ENCODE results near the gene B4GALNT2. TPM values are rescaled to one million over a fixed set of nuclear protein-coding genes. Genes with fewer than 3 reads are reported as not detected.
A peak's percentile ranks its signal among the peaks of the same experiment; 100 is the strongest.

The B4GALNT2 gene
- total and polyA plus RNA-seq, 2 of the 13 experiments (the other 11 are each of a cell fraction or from before 2014, with no cell fraction given) = not detected

- no peak for TF ChIP-seq HOXA7 (CRISPR knock-in tag; IDR thresholded peaks at IDR 0.05)
- TF ChIP-seq, protein P1, sequence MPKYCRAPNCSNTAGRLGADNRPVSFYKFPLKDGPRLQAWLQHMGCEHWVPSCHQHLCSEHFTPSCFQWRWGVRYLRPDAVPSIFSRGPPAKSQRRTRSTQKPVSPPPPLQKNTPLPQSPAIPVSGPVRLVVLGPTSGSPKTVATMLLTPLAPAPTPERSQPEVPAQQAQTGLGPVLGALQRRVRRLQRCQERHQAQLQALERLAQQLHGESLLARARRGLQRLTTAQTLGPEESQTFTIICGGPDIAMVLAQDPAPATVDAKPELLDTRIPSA (CRISPR knock-in tag; IDR thresholded peaks at IDR 0.05; ENCODE audit: borderline replicate concordance) = no peak
- no peak for TF ChIP-seq ZNF775 (CRISPR knock-in tag; IDR thresholded peaks at IDR 0.05; ENCODE audit: borderline replicate concordance)
- 0 out of 2 replicates have a peak, but pooled peaks have one; percentile 31 for TF ChIP-seq GATAD1 (CRISPR knock-in tag; IDR thresholded peaks at IDR 0.05)
- peak; percentile 90 for TF ChIP-seq ATF2 (CRISPR knock-in tag; IDR thresholded peaks at IDR 0.05)
- TF ChIP-seq ZBTB1 (CRISPR knock-in tag; IDR thresholded peaks at IDR 0.05; ENCODE audit: borderline replicate concordance) = no peak
- TF ChIP-seq ZNF276 (CRISPR knock-in tag; IDR thresholded peaks at IDR 0.05; ENCODE audit: low read depth) = no peak
- TF ChIP-seq FOXA3 (CRISPR knock-in tag; IDR thresholded peaks at IDR 0.05) = peak; percentile 98
- peak; percentile 89 for TF ChIP-seq RXRB (CRISPR knock-in tag; IDR thresholded peaks at IDR 0.05; ENCODE audit: borderline replicate concordance)
- TF ChIP-seq ZNF674 (CRISPR knock-in tag; IDR thresholded peaks at IDR 0.05; ENCODE audit: low read depth) = no peak
- peak; percentile 83; the same call in 1 of the 2 replicates for TF ChIP-seq CREM (IDR thresholded peaks at IDR 0.05)
- no peak for TF ChIP-seq CREM (CRISPR knock-in tag; IDR thresholded peaks at IDR 0.05)
- no peak for TF ChIP-seq IRF1 (CRISPR knock-in tag; IDR thresholded peaks at IDR 0.05; ENCODE audit: low read depth)
- TF ChIP-seq ZNF17 (CRISPR knock-in tag; IDR thresholded peaks at IDR 0.05) = no peak
- no peak for TF ChIP-seq TAF15 (IDR thresholded peaks at IDR 0.05; ENCODE audit: low read depth, low read length, poor library complexity, severe bottlenecking)
- TF ChIP-seq, protein P2, sequence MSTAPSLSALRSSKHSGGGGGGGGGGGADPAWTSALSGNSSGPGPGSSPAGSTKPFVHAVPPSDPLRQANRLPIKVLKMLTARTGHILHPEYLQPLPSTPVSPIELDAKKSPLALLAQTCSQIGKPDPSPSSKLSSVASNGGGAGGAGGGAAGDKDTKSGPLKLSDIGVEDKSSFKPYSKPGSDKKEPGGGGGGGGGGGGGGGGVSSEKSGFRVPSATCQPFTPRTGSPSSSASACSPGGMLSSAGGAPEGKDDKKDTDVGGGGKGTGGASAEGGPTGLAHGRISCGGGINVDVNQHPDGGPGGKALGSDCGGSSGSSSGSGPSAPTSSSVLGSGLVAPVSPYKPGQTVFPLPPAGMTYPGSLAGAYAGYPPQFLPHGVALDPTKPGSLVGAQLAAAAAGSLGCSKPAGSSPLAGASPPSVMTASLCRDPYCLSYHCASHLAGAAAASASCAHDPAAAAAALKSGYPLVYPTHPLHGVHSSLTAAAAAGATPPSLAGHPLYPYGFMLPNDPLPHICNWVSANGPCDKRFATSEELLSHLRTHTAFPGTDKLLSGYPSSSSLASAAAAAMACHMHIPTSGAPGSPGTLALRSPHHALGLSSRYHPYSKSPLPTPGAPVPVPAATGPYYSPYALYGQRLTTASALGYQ (CRISPR knock-in tag; IDR thresholded peaks at IDR 0.05) = peak; percentile 81
- no peak for TF ChIP-seq YY1 (IDR thresholded peaks at IDR 0.05; ENCODE audit: insufficient read depth, insufficient replicate concordance, low read depth, low read length)
- TF ChIP-seq, protein P3, sequence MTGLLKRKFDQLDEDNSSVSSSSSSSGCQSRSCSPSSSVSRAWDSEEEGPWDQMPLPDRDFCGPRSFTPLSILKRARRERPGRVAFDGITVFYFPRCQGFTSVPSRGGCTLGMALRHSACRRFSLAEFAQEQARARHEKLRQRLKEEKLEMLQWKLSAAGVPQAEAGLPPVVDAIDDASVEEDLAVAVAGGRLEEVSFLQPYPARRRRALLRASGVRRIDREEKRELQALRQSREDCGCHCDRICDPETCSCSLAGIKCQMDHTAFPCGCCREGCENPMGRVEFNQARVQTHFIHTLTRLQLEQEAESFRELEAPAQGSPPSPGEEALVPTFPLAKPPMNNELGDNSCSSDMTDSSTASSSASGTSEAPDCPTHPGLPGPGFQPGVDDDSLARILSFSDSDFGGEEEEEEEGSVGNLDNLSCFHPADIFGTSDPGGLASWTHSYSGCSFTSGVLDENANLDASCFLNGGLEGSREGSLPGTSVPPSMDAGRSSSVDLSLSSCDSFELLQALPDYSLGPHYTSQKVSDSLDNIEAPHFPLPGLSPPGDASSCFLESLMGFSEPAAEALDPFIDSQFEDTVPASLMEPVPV (CRISPR knock-in tag; IDR thresholded peaks at IDR 0.05) = 0 out of 2 replicates have a peak, but pooled peaks have one; percentile 28
These were observed 26.0 kb upstream of the B4GALNT2 start (continued) for GRCh38 chr17:49106321-49107210.
